Measurements from ENCODE around the gene TEX26. TPM values are rescaled to one million over a fixed set of nuclear protein-coding genes. Genes with fewer than 3 reads are reported as not detected.
"Not testable (repeated sequence)": the region's sequence is repeated elsewhere in the genome, so short reads cannot be mapped to it uniquely, and the experiment has no call there.

The TEX26 gene
- total RNA-seq, 4 donors from 2014 or later: 0.27 TPM; not detected in 3

DNA sequence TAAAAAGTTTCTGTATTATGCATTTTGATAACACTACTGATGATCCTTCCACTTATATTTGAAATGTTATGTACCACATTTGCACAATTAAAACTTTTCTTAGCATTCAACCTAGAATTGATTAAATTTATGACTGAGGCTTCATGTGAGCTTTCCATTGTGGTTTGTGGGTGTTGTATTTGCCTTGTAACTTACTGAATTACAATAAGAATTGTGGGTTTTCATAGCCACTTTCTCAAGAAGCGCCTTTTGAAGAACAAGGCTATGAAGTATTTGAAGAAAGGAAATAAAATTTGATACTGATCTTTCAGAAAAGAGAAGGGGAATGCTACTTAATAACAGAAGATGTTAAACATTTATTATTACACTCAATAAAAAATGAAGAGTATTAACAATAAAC is 7.0 kb upstream of the TEX26 start:
- H3K9me3 ChIP-seq: no peaks in the 10 kb centered on the region
- TF ChIP-seq POLR2A (IDR thresholded peaks at IDR 0.05) (no peak), CTCF (IDR thresholded peaks at IDR 0.05) (no peak)

GRCh38 chr13:30926781-30927180 is 5.7 kb upstream of the TEX26 start:
- DNase-seq: no peak
- Histone ChIP-seq H3K27ac (no peak overlapping the region), H3K27me3 (no peaks in the 10 kb centered on the region), H3K9me3 (no peaks in the 10 kb centered on the region), H3K4me1 (no peaks in the 10 kb centered on the region), H3K4me3 (replicated peaks in 1 of 3) (no peak overlapping the region), H3K36me3 (no peaks in the 10 kb centered on the region)
- TF ChIP-seq CTCF (IDR thresholded peaks at IDR 0.05) (no peak), POLR2A (IDR thresholded peaks at IDR 0.05) (no peak)
- 94 to 95% methylated on average over 3 of the region's 3 CpGs for WGBS, 2 donors
- intact Hi-C loops (cut with DNase I): no loop called here

More for the DNA sequence above, 7.0 kb upstream of the TEX26 start:
- H3K4me3 ChIP-seq (replicated peaks in 1 of 3): no peak overlapping the region
- DNase-seq: no peak
- no peaks in the 10 kb centered on the region for H3K4me1 ChIP-seq
- H3K36me3 ChIP-seq: no peaks in the 10 kb centered on the region
- no peaks in the 10 kb centered on the region for H3K27me3 ChIP-seq
- 92 to 95% methylated on average over 1 of the region's 1 CpG for WGBS, 2 donors
- intact Hi-C loops (cut with DNase I): no loop called here
- no peak overlapping the region for H3K27ac ChIP-seq

DNA sequence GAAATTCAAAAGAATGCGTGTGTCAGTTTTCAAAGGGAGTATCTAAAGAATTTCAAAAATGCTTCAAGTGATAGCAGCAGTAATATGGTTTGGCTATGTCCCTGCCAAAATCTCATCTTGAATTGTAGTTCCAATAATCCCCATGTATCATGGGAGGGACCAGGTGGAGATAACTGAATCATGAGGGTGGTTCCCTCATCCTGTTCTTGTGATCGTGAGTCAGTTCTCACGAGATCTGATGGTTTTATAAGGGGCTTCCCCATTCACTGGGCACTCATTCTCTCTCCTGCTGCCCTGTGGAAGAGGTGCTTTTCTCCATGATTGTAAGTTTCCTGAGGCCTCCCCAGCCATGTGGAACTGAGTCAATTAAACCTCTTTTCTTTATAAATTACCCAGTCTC is 5.3 kb upstream of the TEX26 start:
- H3K27ac ChIP-seq; H3K9me3 ChIP-seq; H3K4me3 ChIP-seq (replicated peaks in 1 of 3); H3K36me3 ChIP-seq; H3K4me1 ChIP-seq; intact Hi-C loops (cut with DNase I); H3K27me3 ChIP-seq; DNase-seq: not testable (repeated sequence)
- 82 to 89% methylated on average over 3 of the region's 3 CpGs for WGBS, 2 donors

- H3K4me1 ChIP-seq: no peaks in the 10 kb centered on the region
- H3K27ac ChIP-seq: no peak overlapping the region
- H3K4me3 ChIP-seq (replicated peaks in 1 of 3): no peak overlapping the region
- TF ChIP-seq POLR2A (IDR thresholded peaks at IDR 0.05) (no peak), CTCF (IDR thresholded peaks at IDR 0.05) (no peak)
- 94 to 100% methylated on average over 1 of the region's 1 CpG for WGBS, 2 donors
- no peaks in the 10 kb centered on the region for H3K27me3 ChIP-seq
- no peak for DNase-seq
- intact Hi-C loops (cut with DNase I): no loop called here
- no peaks in the 10 kb centered on the region for H3K36me3 ChIP-seq
- no peaks in the 10 kb centered on the region for H3K9me3 ChIP-seq
Observed at GRCh38 chr13:30927595-30927994, 4.9 kb upstream of the TEX26 start.

DNA sequence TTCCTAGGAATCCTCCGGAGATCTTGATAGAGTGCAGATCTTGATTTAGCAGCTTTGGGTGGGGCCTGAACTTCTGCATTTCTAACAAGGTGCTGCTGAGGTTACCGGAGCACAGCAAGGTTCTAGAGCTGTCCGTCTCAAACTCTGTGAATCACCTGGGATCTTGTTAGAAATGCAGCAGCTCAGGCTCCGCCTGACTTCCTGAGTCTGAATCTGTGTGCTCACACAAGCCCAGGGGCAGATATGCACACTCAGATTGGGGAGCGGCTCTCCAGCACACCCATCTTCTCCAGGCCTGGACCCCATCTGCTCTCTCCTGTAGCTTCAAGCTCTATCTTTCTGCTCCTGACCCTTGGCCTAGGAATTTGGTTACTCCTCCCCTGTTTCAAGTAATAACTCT is 3.5 kb upstream of the TEX26 start:
- no peak for DNase-seq
- no peaks in the 10 kb centered on the region for H3K9me3 ChIP-seq
- intact Hi-C loops (cut with DNase I): no loop called here
- no peaks in the 10 kb centered on the region for H3K4me1 ChIP-seq
- no peak overlapping the region for H3K4me3 ChIP-seq (replicated peaks in 1 of 3)
- 84 to 86% methylated on average over 5 of the region's 5 CpGs for WGBS, 2 donors
- no peaks in the 10 kb centered on the region for H3K36me3 ChIP-seq
- TF ChIP-seq CTCF (IDR thresholded peaks at IDR 0.05) (no peak), POLR2A (IDR thresholded peaks at IDR 0.05) (no peak)
- H3K27me3 ChIP-seq: no peaks in the 10 kb centered on the region
- no peak overlapping the region for H3K27ac ChIP-seq

- TF ChIP-seq POLR2A (IDR thresholded peaks at IDR 0.05) (no peak), CTCF (IDR thresholded peaks at IDR 0.05) (no peak)
- Histone ChIP-seq H3K36me3 (no peaks in the 10 kb centered on the region), H3K27ac (no peak overlapping the region), H3K9me3 (no peaks in the 10 kb centered on the region), H3K27me3 (no peaks in the 10 kb centered on the region), H3K4me3 (replicated peaks in 1 of 3) (no peak overlapping the region), H3K4me1 (no peaks in the 10 kb centered on the region)
- intact Hi-C loops (cut with DNase I): no loop called here
- DNase-seq: no peak
- 81 to 88% methylated on average over 3 of the region's 3 CpGs for WGBS, 2 donors
Observed at GRCh38 chr13:30933354-30933670, 856 bp downstream of the TEX26 start.
